Activated CD4-positive, alpha-beta memory T cell treated with anti-CD3 and anti-CD28 coated beads, Interleukin-2, amount 10 ng/mL, durations not matched to agents 7 days and 5 days (primary cell): ENCODE measurements around the gene PHC2. TPM values are rescaled to one million over a fixed set of nuclear protein-coding genes. Genes with fewer than 3 reads are reported as not detected.
A peak's percentile ranks its signal among the peaks of the same experiment; 100 is the strongest.

Experiments
- CTCF ChIA-PET: fragments of 350-600 bp; sonication (Branson Sonifier 250); formaldehyde crosslinking; loops from one replicate; lab custom pipeline; 2021; ENCODE audit warnings: antibody characterized with exemption, inconsistent platforms; lab: Charles Lee
- POLR2A ChIA-PET: fragments of 350-600 bp; sonication (Branson Sonifier 250); formaldehyde crosslinking; loops from one replicate; lab custom pipeline; 2021; ENCODE audit warnings: antibody characterized with exemption; lab: Charles Lee
- DNase-seq: peaks from one replicate; pipeline ENCODE4 v3.0.0-alpha.2; 2020
- H3K27ac Mint-ChIP-seq: one replicate; pipeline ENCODE4 v1.8.0; 2021; ENCODE audit warnings: mild to moderate bottlenecking, mixed read lengths
- H3K27me3 Mint-ChIP-seq: one replicate; pipeline ENCODE4 v1.8.0; 2021; ENCODE audit warnings: mixed read lengths
- H3K36me3 Mint-ChIP-seq: one replicate; pipeline ENCODE4 v1.8.0; 2021; ENCODE audit warnings: low read depth, mixed read lengths
- H3K4me1 Mint-ChIP-seq: one replicate; pipeline ENCODE4 v1.8.0; 2021; ENCODE audit warnings: mixed read lengths
- H3K4me3 Mint-ChIP-seq: one replicate; pipeline ENCODE4 v1.8.0; 2021; ENCODE audit warnings: mild to moderate bottlenecking, mixed read lengths
- H3K9me3 Mint-ChIP-seq: one replicate; pipeline ENCODE4 v1.8.0; 2021; ENCODE audit warnings: mixed read lengths
- total RNA-seq, 2 experiments: library from RNA; stranded (reverse); gene quantifications; one replicate each; pipeline ENCODE4 v1.2.3, GENCODE V29; 2021

Gene PHC2
- total RNA-seq, 2 experiments from 2014 or later, result 41.3 to 42.9 TPM

GRCh38 chr1:33443080-33443704 is 12.3 kb upstream of the PHC2 start:
- Mint-ChIP-seq H3K27ac (no peak overlapping the region), H3K4me1 (peaks cover 40% of the 10 kb centered on the region), H3K9me3 (peaks cover 2% of the 10 kb centered on the region), H3K27me3 (peaks cover 34% of the 10 kb centered on the region), H3K4me3 (no peak overlapping the region), H3K36me3 (no peaks in the 10 kb centered on the region)
- POLR2A ChIA-PET, result interaction anchor here (1.2 kb wide), 1 partner anchor 12 kb away, joined by 6 read pairs; no protein-coding TSS in a partner anchor
- CTCF ChIA-PET, result no interaction called here
- no peak for DNase-seq

- H3K27me3 Mint-ChIP-seq, result peaks cover 26% of the 10 kb centered on the region
Measured at GRCh38 chr1:33442141-33442540, 11.2 kb upstream of the PHC2 start.

GRCh38 chr1:33441088-33441745 is 10.3 kb upstream of the PHC2 start:
- peaks cover 23% of the 10 kb centered on the region for H3K4me1 Mint-ChIP-seq
- DNase-seq, result no peak
- H3K27me3 Mint-ChIP-seq, result peaks cover 27% of the 10 kb centered on the region
- H3K9me3 Mint-ChIP-seq, result peaks cover 2% of the 10 kb centered on the region
- H3K27ac Mint-ChIP-seq, result no peak overlapping the region
- H3K36me3 Mint-ChIP-seq, result no peaks in the 10 kb centered on the region
- H3K4me3 Mint-ChIP-seq, result no peak overlapping the region
- CTCF ChIA-PET, result no interaction called here
- POLR2A ChIA-PET, result interaction anchor here (0.6 kb wide), 1 partner anchor 99 kb away, joined by 4 read pairs; no protein-coding TSS in a partner anchor

More at GRCh38 chr1:33442141-33442540, 11.2 kb upstream of the PHC2 start:
- H3K9me3 Mint-ChIP-seq, result peaks cover 2% of the 10 kb centered on the region
- H3K36me3 Mint-ChIP-seq, result no peaks in the 10 kb centered on the region
- DNase-seq, result no peak
- H3K4me3 Mint-ChIP-seq, result no peak overlapping the region
- POLR2A ChIA-PET, result no interaction called here
- H3K27ac Mint-ChIP-seq, result no peak overlapping the region
- peaks cover 31% of the 10 kb centered on the region for H3K4me1 Mint-ChIP-seq
- CTCF ChIA-PET, result interaction anchor here (0.8 to 0.9 kb wide), 2 partner anchors 16 to 91 kb away, joined by 3 to 4 read pairs; no protein-coding TSS in a partner anchor

DNA sequence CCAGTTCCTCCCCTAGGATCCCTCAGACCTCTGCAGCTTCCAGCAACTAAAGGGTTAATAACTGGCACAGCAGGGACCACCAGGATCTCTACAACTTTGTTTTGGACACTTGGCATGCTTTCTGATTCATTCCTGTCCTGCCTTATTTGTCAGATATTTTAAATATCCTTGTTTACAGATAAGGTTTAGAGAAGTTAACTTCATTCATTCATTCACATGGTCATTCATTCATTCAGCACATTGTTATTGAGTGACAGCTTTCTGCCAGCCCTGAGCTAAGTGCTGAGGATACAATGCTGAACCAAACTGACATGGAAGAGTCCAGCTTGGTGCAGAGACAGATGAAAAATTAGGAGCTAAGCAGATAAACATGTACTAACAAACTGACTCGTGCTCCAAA is 8.8 kb upstream of the PHC2 start:
- DNase-seq, result no peak
- H3K4me1 Mint-ChIP-seq, result peaks cover 9% of the 10 kb centered on the region
- CTCF ChIA-PET, result interaction anchor here (2.5 kb wide), 1 partner anchor 16 kb away, joined by 5 read pairs; no protein-coding TSS in a partner anchor
- H3K27ac Mint-ChIP-seq, result no peak overlapping the region
- no peaks in the 10 kb centered on the region for H3K9me3 Mint-ChIP-seq
- no peak overlapping the region for H3K4me3 Mint-ChIP-seq
- no peaks in the 10 kb centered on the region for H3K36me3 Mint-ChIP-seq
- POLR2A ChIA-PET, result no interaction called here
- H3K27me3 Mint-ChIP-seq, result peaks cover 34% of the 10 kb centered on the region

DNA sequence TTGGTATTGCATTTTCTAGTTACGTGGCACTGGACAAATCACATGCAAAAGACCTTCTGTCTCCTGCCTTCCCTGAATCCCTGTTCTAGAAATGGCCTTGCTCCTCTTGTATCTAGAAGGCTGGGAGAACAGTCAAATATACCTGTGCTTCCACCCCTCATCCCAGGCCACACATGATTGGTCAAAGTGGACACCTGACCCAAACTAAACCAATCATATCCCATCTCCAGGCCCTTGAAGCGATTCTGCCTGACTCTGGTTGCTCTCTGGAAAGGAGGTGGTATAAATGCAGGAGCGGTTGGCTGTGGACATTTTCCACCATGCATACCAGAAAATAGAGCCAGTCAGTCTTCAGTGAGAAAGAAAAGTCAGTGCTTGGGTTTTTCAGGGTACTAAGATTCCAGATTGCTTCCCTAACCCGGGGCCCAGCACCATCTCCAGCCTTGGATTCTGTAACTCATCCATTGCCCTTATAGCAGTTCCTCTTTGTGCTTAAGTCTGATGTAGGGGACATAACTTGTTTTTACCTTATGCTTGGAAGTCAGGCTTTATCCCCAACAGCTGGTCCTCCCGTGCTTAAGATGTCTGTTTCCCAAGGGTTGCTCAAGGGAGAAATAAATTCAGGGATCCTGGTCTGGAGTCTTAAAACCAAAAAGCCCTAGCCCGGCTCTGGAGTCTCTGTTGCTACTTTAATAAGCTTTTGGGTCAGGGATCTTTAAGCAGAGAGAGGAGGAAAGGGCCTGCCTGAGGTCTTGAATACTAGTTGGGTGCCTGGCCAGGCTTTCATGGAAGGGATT is 7.7 kb upstream of the PHC2 start:
- Mint-ChIP-seq H3K27ac (no peak overlapping the region), H3K27me3 (peaks cover 38% of the 10 kb centered on the region), H3K9me3 (no peaks in the 10 kb centered on the region), H3K4me1 (peaks cover 7% of the 10 kb centered on the region), H3K36me3 (no peaks in the 10 kb centered on the region), H3K4me3 (no peak overlapping the region)
- POLR2A ChIA-PET, result no interaction called here
- CTCF ChIA-PET, result interaction anchor here (2.5 kb wide), 1 partner anchor 17 kb away, joined by 5 read pairs; no protein-coding TSS in a partner anchor
- DNase-seq, result no peak

- H3K4me1 Mint-ChIP-seq, result no peaks in the 10 kb centered on the region
- POLR2A ChIA-PET, result interaction anchor here (1.5 kb wide), 1 partner anchor 10 kb away, joined by 5 read pairs; no protein-coding TSS in a partner anchor
- DNase-seq, result no peak
- H3K27ac Mint-ChIP-seq, result no peak overlapping the region
- no peaks in the 10 kb centered on the region for H3K9me3 Mint-ChIP-seq
- peaks cover 36% of the 10 kb centered on the region for H3K27me3 Mint-ChIP-seq
- no peaks in the 10 kb centered on the region for H3K36me3 Mint-ChIP-seq
- CTCF ChIA-PET, result no interaction called here
- H3K4me3 Mint-ChIP-seq, result no peak overlapping the region
Measured at GRCh38 chr1:33436557-33437285, 5.8 kb upstream of the PHC2 start.

DNA sequence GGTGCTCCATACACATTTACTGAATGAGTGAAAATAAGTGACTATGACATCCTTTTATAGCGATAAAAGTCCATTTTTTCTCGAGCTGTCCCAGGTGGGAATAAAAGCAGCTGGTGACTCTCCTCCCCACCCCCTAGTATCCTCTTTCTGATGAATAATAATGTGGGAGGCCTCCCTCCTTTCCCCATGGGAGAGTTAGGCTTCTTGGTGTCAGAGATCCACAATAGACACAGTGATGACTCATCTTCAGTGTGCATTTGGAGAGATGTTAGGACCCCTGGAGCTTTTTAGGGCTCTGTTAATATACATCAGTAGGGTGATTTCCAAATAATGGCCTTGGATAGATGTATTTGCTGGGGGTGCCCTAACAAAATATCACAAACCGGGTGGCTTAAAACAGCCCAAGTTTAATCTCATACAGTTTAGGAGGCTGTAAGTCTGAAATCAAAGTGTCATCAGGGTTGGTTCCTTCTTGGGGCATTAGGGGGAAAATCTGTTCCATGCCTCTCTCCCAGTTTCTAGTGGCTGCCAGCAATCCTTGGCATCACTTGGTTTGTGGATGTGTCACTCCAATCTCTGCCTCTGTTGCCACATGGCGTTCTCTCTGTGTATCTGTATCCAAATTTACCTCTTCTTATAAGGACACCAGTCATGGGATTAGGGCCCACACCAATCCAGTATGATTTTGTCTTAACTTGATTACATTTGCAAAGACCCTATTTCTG is 4.4 kb upstream of the PHC2 start:
- peaks cover 2% of the 10 kb centered on the region for H3K4me1 Mint-ChIP-seq
- H3K9me3 Mint-ChIP-seq, result no peaks in the 10 kb centered on the region
- no peaks in the 10 kb centered on the region for H3K36me3 Mint-ChIP-seq
- no peak overlapping the region for H3K4me3 Mint-ChIP-seq
- DNase-seq, result no peak
- CTCF ChIA-PET, result no interaction called here
- H3K27me3 Mint-ChIP-seq, result peaks cover 33% of the 10 kb centered on the region
- POLR2A ChIA-PET, result no interaction called here
- no peak overlapping the region for H3K27ac Mint-ChIP-seq

DNA sequence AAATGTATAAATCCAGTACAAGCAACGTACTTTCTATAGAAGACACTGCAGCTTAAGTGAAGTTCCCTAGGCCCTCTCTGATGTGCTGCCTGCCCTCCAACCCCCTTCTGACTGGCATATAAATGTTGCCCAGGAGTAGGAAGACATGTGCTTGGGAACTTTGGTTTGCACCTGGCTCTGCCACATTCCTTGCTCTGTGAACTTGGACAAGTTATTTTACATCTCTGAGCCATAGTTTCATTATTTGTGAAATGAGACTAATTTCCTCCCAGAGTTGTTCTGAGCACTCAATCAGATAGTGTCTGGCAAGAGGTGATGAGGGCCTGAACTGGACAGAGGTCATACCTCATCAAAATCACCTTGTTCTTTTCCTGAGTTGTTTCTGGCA is 3.5 kb upstream of the PHC2 start:
- Mint-ChIP-seq H3K36me3 (no peaks in the 10 kb centered on the region), H3K4me1 (peaks cover 2% of the 10 kb centered on the region), H3K4me3 (no peak overlapping the region), H3K9me3 (no peaks in the 10 kb centered on the region), H3K27me3 (peaks cover 27% of the 10 kb centered on the region), H3K27ac (no peak overlapping the region)
- no peak for DNase-seq
- CTCF ChIA-PET, result no interaction called here
- POLR2A ChIA-PET, result no interaction called here

GRCh38 chr1:33433509-33434362 is 2.8 kb upstream of the PHC2 start:
- Mint-ChIP-seq H3K9me3 (no peaks in the 10 kb centered on the region), H3K4me3 (no peak overlapping the region), H3K4me1 (peaks cover 2% of the 10 kb centered on the region), H3K27me3 (peaks cover 24% of the 10 kb centered on the region), H3K36me3 (no peaks in the 10 kb centered on the region), H3K27ac (no peak overlapping the region)
- CTCF ChIA-PET, result interaction anchor here (2.2 kb wide), 1 partner anchor 38 kb away, joined by 7 read pairs; the partner anchor contains the start of gene ZSCAN20
- DNase-seq, result no peak
- POLR2A ChIA-PET, result no interaction called here

DNA sequence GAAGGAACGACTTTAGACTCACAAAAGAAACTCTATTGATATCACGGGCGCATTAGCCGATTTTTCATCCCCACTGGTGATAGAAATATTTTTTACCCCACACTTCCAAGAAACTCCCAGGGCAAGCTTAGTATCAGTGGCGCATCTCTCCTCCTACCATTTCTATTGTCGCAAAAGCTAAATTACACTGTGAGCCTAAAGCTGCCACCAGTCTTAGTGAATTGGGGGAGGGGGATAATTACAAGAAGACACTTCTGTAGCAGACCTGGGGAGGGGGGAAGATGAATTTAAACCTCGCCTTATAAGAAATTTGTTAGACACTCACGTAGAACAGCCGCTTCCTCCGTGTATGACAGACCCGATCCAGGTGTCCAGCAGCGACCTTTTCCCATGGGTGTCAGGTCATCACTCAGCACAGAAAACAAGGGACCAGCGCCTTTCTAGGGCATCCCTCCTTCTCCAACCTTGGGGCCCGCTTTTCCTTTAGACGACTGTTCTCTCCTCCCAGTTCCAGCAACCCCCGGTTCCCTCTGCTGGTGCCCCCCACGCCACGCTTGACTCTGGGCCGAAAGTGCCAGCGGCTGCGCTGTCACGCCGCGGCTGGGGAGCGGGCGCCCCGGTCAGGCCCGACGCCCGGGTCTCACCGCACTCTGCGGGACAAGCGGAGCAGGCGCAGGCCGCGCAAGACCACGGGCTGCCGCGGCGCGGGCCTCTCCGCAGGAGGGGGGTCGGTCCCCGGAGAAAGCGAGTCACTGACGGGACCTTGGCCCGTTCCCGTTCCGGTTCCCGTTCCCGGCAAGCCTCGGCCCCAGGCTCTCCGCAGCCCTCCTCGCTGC is 821 bp downstream of the PHC2 start:
- ChIA-PET POLR2A (no interaction called here), CTCF (interaction anchor here (0.6 kb wide), 1 partner anchor 11 kb away, joined by 3 read pairs; no protein-coding TSS in a partner anchor)
- H3K9me3 Mint-ChIP-seq, result no peaks in the 10 kb centered on the region
- H3K36me3 Mint-ChIP-seq, result no peaks in the 10 kb centered on the region
- peaks cover 32% of the 10 kb centered on the region for H3K27me3 Mint-ChIP-seq
- peak overlapping the region; percentile 51 for H3K4me3 Mint-ChIP-seq
- DNase-seq, result no peak
- peaks cover 7% of the 10 kb centered on the region for H3K4me1 Mint-ChIP-seq
- H3K27ac Mint-ChIP-seq, result no peak overlapping the region

DNA sequence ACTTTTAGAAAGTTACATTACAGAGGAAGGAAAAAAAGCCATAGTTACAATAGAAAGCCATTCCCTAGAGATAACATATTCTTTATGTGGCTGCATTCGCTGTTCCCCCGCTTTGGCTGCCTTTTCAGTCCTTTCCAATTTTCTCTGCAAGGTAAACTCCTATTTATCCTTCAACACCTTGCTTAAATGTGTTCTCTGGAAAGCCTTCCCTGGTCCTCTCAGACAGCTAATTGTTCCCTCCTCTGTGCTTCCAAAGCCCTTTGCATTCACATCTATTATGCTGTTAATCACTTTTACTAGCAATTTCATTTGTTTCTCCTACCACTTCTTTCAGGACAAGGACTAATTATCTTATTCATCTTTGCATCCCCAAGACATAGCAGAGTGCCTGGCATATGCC is 1.6 kb downstream of the PHC2 start:
- Mint-ChIP-seq H3K36me3 (no peaks in the 10 kb centered on the region), H3K27me3 (peaks cover 32% of the 10 kb centered on the region), H3K4me3 (no peak overlapping the region), H3K9me3 (no peaks in the 10 kb centered on the region), H3K4me1 (peaks cover 7% of the 10 kb centered on the region), H3K27ac (no peak overlapping the region)
- ChIA-PET POLR2A (no interaction called here), CTCF (interaction anchor here (0.6 kb wide), 1 partner anchor 10 kb away, joined by 3 read pairs; no protein-coding TSS in a partner anchor)
- no peak for DNase-seq
